Activated T-cell treated with anti-CD3 and anti-CD28 coated beads for 1 hour (primary cell): ENCODE results near the gene FRMD6.

ENCODE experiments used
- DNase-seq: peaks from one replicate; pipeline ENCODE4 v3.0.0-alpha.2; 2020; ENCODE audit warnings: low read depth

The FRMD6 gene

DNA sequence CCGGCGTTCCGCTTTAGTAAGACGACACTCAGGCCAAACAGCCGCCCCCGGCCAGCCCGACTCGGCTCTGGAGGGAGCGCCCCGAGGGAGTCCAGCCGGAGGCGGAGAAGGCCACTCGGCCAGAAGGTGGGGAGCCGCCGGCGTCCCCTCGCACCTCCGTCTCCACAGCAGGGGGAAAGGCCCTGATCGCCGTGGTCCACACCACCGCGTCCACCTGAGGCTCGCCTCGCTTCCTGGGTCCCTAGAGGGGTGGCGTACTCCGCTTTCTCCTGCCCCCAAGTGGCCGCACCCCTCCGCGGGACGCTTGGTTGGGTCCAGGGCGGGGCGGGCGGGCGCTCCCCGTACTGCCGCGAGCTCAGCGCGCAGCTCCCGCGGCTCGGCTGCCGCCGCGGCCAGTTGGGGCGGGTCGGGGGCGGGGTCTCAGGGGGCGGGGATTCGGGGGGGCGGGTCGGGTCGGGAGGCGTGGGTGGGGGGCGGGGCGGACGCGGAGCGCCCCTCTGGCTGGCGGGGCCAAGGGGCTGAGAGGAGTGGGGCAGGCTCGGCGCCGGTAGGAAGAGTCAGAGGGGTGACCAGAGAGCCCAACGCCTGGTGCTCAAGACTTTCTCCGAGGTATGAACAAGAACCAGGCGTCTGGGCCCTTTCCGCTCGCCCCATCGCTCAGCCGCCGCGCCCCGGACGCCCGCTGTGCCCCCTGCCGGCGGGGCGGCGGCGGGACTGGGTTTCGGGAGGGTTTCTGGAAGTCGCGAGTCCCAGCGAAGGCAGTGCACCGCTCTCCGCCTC is at the start of gene FRMD6:
Gene FRMD6 (plus strand): TSS at position 523 of the 780 bp plus-strand sequence. CDS start 37,927 bp downstream, outside the sequence.
- peak; percentile 62 for DNase-seq

DNA sequence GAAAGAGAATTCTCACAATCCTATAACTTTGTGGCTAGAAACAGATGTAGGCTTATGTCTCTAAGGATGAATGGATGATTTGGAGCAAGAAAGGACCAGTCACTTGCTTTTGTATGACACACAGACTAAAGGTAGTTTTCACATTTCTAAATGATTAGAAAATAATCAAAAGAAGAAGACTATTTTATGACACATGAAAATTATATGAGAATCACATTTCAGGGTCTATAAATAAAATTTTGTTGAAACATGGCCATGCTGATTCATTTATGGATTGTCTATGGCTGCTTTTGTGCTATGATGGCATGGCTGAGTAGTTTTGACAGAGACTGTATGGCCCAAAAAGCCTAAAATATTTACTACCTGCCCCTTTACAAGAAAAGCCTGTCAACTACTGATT is 49.4 kb upstream of the FRMD6 start:
- DNase-seq, result no peak

DNA sequence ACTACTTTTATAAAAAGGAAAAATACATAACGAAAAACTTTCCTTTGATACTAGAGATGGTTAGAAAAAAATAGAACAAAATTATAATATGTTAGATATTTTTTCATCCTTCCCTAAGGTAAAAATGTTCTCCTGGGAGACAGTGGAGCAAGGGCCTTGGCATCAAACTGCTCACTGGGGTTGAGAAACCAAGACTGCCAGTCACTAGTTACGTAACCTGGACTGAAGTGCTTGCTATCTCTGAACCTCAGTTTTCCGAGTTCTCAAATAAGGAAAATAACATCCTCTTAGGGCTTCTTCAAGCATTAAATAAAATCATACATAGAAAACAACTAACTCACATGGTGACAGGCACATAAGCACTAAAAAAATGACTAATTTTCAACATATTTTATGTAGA is 48.2 kb upstream of the FRMD6 start:
- no peak for DNase-seq

DNA sequence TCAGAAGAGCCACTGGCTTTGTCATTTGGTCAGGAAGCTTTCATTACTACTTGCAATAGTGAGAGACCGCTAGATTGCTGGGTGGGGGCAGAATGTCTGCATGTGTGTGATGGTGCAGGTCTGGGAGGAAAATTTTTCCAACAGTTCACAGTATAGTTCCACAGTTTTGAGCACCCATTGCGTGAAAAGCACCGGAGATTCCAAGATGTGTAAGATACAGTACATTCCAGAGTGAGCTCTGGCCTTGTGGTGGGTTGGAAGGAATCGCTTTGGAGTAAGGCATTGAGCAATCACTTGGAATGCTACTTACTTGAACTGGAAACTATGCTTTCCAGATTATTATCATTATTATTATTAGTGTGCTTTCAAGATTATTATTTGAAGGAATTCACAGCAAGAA is 47.6 kb upstream of the FRMD6 start:
- no peak for DNase-seq

DNA sequence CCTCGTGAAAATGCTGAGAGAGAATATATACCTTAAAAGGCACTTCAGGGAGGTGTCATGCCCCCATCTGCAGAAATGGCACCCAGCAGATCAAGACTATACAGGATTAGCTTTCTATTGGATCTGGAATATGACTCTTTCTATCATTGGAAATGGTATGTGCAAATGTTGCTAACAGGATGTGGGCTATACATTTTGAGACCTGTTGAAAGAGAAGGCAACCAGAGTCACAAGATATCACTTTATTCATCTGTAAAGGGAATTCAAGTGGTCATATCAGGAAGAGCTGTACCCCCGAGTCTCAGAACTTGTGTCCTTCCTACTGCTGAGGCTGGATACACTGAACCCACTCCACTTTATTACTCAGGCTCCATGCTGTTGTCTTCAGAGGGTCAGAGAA is 46.1 kb upstream of the FRMD6 start:
- no peak for DNase-seq

DNA sequence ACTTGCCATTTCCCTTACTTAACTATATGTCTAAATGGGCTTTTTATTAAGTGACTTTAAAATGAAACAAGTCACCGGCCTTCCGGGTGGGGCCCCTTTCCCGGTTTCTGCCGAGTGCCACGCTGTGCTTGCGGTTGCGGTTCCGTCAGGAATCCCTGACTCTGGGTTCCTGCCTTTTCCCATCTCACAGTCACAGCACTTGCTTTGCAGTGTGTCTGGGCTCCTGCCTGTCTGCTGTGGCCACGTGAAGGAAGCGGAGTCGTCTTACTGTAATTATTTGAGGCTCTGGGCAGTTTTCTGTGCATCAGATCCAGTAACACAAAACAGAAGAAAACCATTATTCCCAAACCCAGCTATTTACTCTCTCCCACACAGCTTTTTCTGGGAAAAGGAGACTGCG is 44.0 kb upstream of the FRMD6 start:
- no peak for DNase-seq

DNA sequence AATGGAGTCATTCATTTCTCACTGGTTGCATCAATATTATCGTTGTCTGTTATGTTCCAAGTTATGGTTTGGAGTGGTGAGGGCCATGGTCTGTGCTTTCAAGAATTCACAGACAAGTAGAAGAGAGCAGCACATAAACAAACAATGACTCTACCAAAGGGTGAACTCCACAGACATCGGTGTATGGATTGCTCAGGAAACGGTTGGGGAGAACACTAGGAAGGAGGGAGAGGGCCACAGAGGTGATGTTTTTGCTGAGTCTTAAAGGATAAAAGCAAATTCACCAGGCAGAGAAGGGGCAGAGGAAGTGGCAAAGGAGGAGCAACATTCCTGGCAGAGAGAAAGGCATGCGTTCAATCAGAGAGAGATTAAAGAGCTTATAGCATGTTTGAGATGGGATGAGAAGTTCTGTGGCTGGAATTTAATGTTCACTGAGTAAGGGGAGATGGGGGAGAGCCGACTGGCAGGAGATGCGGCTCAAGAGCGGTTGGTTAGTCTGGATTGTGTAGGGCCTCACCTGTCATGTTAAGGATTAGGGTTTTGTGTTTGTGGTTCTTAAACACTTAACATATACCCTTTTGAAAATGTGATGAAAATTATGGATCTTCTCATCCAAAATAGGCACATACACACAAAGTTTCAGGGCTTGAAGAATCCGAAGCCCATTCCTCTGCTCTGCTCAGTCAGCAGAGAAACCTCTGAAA is 42.3 kb upstream of the FRMD6 start:
- no peak for DNase-seq

DNA sequence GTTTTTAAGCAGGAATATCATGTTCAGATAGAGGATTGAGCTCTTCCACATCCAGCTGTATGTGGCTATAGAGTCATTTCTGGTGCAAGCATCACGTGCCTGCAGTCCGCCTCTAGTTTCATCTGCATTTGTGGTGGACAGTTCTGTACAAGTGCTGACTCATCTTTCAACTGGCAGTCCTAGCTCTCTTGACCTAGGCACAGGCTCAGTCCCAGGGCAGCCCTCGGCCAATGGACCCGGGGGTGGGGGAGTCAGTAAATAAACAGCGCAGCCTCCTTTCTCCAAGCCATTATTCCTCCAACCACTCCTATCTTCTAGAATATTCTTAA is 41.8 kb upstream of the FRMD6 start:
- no peak for DNase-seq

DNA sequence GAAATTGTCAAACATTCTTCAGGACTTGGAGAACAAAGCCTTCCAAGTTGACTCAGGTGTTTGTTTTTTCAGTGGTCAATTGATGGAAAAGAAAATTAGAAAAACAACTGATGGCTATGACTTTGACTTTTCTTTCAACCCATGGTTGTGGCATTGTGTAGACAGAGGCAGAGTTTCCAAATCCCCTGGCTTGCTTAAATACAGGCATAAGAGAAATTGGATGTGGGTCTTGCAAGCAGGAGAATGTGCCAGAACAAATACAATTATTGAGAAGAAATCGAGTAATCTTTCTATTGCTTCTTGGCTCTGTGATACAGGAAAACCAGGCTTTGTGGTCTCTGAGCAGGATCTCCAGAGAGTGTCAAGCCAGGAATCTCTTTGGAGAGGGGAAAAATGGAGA is 40.9 kb upstream of the FRMD6 start:
- DNase-seq, result no peak

DNA sequence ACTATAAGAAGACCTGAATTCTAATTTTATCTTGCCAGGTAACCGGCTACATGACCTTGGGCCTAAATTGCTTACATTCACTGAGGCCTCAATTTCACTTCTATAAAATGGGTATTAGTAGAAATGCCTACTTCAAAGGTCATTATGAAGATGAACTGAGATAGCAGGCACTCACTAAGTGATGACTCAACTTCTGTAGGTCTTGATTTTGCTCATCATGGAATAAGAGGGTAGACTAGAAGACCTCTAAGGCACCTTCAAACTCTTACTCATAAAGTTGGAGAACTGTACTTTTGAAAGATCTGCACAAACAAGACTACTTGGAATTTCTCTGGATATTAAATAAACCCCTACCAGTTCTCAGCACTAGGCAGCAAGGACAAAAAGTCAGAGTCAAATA is 39.3 kb upstream of the FRMD6 start:
- DNase-seq, result no peak

DNA sequence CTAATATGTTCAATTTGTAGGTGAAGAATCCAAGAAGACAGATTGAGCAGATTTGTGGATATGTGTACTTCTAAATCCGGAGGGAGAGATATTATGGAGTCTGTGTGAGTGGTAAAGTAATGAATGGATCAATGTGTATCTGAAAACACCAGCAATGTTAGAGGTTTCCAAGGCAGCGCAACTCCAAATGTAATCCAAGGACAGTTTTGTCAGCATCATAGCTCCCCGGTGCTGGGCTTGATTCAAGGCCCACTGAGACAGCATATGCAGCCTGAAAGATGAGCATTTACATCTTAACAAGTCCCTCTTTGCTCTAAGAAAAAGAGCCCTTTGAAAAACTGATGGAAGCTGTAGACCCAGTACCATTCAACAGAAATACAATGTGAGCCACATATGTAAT is 38.3 kb upstream of the FRMD6 start:
- DNase-seq, result no peak

DNA sequence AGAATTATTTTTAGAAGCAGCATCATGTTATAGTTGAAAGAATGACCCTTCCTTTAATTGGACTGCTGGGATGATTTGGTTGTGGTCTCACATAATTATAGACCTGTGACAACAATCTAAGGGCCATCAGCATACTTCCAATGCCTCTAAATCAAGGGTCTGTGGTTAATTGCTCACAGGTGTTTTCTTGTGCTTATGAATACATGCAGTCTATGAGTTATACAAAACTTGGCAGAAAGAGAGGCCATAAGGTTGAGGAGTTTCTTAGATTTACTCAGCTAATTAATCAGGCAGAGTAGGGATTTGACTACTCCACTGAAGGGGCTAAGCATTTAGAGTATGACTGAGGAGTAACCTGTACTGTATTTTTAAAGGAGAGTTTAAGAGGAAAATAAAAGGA is 37.0 kb upstream of the FRMD6 start:
- DNase-seq, result no peak

DNA sequence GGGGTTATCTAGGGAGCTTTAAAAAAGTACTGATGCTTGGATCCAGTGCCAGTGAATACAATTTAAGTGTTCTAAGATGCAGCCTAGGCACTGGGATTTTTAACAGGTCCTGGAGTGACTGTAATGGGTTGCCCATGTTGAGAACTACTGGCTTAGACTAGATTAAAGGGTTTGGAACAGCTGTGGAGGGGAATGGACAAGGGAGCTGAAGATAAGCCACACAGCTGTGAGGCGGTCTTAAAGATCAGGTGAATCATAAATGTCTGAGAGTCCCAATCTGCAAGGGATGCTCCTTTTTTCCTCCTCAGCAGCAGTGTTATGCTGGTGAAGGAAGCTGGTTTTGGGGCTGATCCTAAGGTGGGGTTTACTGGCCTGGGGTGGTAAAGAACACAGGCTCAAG is 35.5 kb upstream of the FRMD6 start:
- no peak for DNase-seq

DNA sequence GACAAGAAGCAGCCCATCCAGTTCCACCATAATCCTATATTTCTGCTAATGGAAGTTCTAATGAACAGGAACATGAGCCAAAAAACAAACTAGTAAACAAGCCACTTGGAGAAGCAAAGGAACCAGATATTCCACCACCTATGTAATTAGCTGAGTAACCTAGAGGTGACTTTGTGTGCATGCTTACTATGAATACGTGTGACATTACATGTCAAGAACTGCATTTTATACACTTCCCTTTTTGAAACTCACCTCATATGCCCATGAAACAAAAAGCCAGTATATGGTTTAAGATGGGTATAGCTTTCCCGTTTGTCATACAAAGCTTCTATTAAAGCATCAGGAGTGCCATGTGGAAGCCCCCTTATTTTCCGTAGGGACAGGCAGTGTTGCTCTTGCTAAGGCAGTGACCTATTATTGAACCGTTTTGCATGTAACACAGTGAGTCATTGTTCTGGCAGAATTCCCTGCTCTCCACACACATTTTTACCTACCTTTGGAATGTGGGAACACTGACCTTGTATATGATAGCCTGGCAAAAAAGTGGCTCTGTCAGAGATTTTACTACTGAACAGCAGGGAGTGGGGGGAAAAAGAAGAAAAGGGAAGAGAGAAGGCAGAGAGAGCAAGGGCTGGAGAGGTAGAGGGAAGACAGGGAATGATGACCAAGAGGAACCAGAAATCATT is 34.8 kb upstream of the FRMD6 start:
- no peak for DNase-seq

DNA sequence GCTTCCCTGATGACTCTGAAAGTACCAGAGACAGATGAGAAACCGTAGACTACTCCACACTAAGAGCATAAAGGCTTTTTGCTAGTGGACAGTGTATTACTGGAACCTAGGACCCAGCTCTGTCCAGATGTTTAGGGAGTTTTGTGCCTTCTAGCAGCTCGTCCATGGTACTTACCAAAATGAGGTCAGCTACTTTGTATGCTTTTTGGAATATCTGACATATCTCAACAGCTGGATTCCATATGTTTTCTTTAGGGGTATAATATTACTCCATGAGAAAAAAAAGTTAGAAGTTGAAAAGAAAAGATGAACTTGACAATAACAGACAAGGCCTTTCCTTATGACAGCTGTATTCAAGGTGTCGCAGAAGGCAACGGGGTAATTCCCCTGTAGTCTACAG is 32.1 kb upstream of the FRMD6 start:
- no peak for DNase-seq

DNA sequence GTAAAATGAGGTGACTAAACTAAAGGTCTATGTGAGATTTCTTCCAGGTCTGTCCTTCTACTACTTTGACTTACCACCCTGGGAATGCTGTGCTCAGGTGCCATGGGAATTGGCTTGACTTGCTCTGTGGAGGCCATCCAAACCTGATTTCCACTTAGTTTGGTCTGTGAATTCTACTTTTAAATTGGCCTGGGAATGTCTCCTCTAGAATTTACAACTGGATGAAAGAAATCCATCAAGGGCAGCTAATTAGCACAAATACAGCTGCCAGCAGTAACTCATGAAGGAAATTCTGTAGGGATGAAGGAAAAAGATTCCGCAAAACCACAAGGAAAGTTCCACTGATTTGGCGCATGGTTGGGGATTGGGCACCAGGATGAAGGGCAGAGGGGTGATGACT is 31.7 kb upstream of the FRMD6 start:
- DNase-seq, result no peak

DNA sequence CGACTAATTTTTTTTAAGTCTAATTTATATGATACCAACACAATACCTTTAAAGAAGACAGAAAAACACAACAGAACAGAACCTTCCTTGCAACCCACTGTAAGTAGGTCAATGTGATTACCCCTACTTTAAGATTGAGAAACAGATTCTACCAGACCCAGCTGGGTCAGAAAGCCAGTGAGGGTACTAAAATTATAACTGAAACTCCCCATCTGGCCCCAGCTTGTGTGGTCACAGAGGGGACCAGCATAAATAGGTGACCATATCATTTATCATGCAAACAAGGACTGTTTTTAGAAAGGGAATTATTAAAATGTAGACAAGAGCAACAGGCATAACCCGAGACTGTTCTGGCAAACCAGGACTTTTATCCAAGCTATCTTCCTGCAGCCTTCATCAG is 30.1 kb upstream of the FRMD6 start:
- DNase-seq, result no peak

DNA sequence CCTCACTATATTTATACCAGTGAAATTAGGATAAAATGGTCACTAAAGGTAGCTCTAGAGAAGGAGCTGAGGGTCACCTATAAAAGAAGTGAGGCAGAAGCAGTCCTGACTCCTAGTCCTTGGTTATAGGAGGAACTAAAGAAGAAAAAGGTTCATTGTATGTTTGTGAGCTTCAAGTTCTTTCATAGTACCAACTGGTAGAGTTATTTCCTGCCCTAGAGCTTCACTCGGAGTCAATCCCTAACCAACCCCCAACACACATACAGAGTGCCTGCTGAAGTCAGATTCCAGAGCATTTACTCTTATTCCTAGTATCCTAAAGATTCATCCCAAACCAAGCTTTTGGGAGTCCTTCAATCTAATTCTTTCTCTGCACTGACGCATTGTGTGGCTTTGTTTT is 29.3 kb upstream of the FRMD6 start:
- no peak for DNase-seq

DNA sequence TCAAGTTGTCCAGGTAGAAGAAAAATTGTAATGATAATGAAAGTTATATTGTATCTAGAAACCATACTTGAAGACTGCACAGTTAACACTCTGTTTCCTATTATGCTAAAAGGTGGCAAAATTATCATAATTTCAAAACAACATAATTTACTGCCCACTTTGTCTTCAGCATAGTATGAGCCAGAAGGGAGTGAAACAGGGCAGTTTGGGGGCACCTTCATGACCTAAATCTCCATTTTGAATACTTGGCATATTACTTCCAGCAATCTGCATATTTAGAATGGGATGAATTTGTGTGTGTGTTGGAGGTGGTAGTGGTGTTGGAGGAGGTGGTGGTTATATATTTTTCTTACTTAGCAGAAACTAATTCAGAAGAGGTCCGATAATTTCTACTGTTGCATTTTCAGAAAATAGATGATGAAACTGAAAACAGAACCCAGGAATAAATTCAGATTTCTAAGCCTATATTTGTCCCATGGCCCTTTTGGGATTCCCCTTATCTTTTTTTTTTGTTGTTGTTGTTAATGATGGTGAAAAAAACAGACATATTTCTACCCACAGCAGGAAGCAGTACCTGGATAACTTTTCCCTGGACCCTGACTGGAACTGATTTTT is 26.6 kb upstream of the FRMD6 start:
- DNase-seq, result no peak

DNA sequence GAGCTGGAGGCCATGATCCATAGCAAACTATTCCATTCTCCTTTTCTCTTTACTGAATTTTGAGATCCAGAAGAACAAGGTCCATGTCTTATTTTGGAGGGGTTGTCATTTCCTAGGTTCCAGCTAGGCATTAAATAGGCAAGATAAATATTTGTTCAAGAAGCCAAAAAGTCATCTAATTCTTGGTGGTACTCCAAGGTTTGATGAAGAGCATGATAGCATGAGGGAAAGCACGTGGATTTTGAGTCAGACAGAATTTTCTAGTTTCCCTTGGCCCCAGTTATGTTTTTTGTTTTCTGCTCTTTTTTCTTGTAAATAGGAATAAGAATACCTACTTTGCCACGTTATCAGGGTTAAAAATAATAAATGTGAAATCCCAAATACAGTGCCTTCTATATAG is 25.5 kb upstream of the FRMD6 start:
- no peak for DNase-seq

DNA sequence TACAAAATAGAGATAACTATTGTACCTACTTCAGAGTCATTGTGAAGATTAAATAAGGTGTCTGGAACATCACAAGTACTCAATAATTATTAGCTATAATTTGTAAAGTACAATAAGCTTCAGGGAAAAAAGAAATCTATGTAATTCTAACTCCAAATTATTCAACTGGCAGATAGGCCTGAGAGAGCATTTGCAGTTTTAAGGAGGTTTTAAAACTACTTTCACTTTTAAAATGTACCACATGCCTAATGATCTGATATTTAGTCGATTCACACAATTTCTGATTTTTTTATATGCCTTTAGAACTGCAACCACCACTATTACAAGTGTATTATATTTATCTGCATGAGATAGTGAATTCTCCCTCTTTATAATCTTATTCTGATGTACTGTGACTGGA is 24.9 kb upstream of the FRMD6 start:
- no peak for DNase-seq

DNA sequence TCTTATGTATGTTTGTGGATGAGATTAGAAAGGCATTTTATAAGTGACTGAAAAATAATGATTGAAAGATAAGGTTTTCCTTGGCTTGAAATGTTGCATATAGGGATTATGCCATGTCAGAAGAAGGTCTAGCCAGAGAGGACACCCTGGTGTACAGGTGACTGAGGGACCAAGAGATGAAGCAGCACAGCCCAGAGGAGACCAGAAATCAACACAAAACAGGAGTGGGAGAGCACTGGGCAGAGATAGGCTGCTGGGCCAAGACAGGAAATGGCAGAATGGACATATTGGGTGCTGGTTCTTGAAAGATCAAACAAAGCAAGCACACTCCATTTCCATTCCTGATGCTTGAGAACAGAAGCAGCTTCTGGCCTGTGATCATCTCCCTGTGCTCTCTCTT is 24.4 kb upstream of the FRMD6 start:
- DNase-seq, result no peak

DNA sequence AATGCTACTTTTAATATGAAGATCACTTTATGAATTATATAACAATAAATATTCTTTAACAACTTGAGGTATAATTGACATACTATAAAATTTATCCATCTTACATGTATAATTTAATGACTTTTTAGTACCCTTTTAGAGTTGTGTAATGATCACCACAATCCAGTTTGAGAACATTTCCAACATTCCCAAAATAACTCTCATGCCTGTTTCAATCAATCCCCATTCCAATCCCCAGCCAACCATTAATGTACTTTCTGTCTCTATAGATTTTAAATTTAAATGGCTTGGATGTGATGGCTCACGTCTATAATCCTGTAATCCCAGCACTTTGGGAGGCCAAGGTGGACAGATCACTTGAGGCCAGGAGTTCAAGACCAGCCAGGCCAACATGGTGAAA is 23.5 kb upstream of the FRMD6 start:
- no peak for DNase-seq
